Activated naive CD4-positive, alpha-beta T cell treated with Interleukin-2 at 50 U/mL for 16 hours (primary cell): Measurements from ENCODE around the gene SSH2.
A peak's percentile ranks its signal among the peaks of the same experiment; 100 is the strongest.

Source experiments
- DNase-seq: peaks from one replicate; pipeline ENCODE4 v3.0.0-alpha.2; 2020

SSH2 gene

DNA sequence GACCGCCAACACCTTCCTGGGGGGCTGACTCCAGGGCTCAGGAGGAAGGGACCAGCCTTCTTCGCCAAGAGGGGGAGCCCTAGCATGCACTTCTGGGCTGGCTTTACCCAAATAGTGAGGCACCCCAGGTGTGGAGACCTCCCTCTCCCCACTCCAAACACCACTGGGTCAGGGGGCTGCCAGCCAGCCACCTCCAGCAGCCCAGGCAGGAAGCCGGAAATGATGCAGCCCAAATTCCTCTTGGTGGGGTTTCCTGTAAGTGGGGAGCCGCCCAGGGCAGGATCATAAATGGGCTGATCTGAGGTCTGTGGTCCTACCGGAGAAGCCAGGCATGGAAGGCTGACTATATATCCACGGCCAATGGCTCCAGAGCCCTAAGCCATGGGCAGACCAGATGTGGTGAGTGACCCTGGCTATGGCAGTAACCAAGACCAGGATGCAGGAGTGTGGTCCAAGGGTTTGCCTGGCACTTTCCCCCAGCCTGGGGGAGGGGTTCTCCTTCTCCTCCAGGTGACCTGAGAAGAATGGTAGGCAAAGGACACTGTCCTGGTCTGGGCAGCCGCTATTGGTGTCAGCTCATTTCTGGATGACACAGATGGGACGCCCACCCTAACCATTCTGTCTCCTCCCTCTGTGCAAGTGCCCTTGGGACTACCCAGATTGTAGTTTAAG is 344.8 kb downstream of the SSH2 start:
- DNase-seq, result peak; percentile 34

DNA sequence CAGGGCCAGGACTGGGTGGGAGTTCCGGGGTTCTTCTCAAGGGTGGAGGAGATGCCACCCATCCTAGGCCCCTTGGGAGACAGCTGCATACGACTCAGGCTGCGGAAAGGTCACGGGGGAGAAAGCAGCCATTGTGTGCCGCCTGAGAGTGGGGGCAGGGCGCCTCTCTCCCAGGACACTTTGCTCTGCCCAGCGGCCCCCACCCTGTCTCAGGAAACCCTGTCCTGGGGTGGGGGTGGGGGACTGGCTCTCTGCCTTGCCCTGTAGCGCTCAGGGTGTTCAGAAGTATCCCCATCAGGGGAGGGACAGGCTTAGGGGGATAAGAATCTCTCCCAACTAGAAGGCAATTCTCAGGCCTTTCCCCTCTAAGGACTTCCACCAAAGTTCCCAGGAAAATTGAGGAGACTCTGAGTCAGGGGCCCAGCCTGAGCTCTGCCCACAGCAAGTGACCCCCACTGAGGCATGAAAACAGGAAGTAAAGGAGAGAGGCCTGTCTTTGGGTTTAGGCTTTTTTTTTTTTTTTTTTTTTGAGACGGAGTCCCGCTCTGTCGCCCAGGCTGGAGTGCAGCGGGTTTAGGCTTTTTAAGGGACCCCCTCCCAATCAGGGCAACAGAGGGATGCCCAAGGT is 345.5 kb downstream of the SSH2 start:
- DNase-seq, result no peak

DNA sequence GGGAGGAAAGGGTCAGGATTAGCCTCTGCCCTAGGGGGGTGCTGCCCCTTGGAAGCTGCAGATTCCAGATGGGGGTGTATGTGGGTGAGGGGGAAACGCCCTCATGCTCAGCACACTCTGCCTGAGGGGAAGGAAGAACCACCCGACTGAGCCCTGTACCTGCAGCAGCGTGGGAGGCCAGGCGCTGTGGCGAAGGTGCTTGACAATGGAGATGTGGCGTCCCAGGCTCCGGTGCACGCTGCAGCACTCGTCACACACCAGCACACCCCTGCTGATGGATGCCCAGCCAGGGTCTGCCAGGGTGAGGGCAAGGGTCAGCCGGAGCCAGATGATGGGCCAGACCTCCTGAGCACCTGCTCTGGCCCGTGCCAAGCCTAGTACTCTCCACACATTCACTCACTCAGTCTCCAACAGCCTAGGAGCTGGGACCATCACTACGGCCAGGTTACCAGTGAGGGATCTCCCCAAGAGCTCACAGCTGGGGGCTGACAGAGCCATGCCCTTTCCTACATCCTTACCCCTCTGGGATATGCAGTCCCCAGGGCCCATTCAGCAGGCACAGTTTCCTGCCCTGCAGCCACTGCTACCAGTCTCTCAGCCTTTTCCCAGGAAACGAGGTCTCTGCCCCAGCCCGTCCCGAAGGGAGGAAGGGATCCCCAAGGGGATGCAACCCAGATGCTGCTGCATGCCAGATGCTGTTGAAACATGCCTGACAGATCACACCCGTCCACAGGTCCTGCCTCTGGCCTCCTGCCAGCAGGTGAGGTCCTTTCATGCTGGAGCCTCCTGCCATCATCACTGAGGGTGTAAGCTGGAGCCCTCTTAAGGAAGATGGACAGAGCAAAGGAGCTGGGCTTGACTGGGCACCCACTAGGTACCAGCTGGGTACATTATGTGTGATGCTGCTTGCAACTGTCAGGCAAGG is 346.4 kb downstream of the SSH2 start:
- no peak for DNase-seq

DNA sequence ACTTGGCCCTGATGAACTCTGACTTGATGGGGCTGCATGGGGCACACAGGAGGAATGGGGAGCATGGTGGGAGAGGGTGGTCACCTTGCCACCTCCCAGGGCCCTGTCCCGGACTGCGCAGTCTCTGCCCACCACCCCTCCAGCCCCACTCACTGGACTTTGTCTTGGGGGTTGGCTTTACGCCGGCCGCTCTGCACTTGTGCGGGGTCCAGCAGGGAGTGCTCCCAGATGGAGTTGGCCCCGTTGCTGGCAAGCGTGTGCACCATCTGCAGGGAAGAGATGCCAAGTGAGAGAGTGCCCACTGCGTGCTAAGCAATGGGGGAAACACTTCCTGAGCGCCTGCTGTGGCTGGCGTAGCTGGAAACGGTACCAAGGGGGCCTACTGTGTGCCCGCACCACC is 347.3 kb downstream of the SSH2 start:
- DNase-seq, result no peak

DNA sequence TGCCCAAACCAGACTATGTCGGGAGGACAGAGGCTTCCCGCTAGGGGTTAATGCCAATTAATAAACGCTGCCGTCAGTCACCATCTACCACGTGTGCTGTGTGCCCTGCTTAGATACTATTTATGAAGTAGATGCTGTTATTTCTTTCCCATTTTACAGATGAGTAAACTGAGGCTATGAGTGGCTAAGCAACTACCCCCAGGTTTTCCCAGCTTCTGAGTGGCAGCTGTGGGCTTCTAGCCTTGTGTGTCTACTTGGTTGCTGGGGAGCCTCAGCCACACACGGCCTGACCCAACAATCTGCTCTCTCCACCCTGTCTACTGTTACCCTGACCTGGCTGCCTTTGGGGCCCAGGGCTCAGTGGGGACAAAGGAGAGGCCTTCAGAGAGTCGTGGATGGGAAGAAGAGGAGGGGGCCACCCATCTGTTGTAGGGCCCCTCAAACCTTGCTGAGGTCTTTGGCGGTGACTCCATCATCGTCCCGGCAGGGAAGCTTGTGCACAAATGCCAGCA is 347.7 kb downstream of the SSH2 start:
- no peak for DNase-seq

DNA sequence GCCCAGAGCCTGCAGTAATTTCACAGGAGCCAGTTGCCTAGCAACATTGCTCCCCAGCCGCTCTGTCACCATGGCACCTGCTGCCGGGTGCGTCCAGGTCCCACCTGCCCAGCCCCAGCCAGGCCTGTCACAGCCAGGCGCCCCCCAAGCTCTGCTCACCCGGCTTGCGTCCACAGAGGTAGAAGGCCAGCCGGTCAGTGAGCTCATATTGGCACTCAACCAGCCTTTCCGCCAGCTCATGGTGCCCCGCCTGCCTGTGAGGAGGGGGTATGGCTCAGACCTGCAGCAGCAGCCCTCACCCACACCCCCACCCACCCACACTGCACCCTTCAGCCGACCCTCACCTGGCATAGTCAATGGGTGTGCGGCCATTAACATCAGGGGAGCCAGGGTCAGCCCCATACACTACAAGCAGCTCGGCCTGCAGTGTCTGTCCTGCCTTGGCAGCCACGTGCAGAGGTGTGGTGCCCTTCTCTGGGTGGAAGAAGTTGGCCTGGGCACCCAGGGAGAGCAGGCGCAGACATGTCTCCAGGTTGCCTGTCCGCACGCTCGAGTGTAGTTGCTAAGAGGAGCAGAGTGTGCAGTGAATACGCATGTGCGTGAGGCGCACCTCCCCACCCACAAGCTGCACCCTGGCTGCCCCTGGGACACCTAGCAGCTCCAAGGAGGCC is 348.3 kb downstream of the SSH2 start:
- no peak for DNase-seq

DNA sequence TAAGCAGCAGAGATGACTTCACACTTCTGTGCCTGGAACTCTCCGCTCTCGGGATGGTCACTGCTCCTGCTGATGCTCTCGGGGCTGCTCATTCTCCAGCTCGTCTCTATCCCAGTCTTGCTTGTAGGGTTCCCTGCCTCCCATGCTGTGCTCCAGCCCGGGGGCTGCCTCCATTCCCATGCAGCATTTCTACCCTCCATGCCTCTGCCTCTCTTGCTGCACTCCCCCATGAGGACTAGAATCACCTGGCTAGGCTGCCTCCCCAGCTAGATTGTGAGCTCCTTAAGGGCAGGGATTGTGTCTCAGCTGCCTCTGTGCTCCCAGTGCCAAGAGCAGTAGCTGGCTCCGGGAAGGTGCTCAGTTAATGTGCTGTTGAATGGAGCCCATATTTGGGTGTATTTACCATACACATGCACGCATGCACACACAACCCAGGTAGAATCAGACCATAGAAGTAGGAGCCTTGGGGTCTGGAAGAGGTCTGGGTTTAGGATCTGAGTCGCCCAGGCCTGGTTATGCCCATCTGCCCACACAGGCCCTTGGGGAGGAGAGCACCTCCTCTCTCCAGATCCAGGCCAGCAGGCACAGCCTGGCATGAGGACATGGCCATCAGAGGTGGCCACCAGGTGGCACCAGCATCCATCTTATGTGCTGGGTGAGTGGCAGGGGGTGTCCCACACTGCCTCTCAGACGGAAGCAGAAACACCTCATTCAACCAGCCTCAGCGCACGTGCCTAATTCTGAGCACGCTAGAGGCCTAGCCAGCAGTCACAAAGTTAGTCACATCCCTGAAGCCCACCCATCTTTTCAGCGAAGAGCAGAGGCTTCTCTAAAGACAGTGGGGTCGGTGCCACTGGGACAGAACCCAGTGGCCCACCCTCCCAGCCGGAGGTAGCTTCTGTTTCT is 349.9 kb downstream of the SSH2 start:
- peak; percentile 93 for DNase-seq

DNA sequence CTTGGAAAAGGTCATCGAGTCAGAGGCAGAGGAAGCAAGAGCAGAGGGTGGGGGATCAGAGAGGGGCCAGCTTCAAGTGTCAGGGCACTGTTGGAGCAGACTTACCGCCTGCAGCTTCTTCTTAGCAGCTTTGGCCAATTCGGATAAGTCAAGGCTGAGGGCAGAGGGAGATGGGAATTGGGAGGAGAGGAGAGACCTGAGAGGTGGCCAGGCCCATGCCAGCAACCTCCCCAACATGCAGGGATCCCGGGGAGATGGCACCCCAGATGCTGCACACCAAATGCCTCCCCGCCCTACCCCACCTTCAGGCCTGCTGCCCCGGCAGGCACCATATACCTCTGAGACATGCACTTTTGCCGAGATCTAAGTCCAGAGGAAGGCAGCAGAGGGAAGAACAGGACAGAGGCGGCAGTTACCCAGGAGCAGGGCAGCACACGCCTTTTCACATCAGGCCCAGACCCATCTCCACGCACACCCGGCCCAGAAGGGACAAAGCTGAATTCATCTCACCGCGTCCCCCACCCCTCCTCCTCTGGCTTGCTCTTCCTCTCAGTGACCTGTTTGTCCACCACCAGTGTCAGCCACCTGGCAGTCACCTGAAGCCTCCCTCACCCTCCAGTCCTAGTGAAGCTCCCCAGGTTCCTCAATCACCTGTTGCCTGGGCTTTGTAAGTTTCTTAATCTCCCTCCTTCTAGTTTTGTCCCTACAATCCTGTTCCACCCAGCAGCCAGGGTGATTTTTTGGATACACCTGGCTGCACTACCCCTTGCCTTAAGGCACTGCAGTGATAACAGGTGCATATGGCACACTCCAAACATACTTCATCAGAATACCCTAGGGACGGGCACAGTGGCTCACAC is 351.2 kb downstream of the SSH2 start:
- DNase-seq, result no peak

DNA sequence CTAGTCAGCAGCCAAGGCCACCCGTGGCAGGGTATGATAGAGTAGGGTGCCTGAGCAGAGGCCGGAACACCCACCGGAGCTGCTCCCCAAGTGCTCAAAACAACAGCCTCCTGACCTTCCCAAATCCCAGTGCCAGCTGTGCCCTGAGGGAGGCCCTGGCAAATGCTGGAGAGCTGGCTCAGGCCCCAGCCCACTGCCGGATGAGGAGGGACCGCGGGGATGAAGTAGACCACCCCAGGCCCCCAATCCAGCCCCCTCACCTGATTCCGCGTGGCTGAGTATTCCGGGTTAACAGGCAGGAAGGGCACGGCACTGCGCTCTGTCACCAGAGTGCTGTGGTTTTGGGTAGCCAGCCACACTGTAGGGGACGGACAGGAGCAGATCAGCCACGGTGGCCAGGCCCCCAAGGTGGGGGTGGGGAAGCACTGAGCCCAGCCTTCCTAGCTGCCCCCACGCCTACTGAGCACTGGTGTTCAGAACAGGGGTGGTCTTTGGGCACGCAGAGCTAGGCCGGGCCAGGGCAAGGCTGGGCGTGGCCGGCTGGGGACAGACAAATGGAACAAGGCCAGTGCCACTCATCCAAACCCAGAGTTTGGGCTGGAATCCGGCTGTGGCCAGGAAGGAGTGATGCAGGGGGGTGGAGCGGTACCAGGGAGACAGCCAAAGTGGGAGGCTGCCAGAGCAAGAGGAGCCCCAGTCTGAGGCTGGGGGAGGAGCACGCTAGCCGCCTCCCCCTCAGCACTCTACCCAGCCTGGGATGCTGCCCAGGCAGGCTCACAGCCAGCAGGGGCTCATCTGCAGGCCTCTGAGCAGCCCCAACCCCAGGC is 352.4 kb downstream of the SSH2 start:
- no peak for DNase-seq

DNA sequence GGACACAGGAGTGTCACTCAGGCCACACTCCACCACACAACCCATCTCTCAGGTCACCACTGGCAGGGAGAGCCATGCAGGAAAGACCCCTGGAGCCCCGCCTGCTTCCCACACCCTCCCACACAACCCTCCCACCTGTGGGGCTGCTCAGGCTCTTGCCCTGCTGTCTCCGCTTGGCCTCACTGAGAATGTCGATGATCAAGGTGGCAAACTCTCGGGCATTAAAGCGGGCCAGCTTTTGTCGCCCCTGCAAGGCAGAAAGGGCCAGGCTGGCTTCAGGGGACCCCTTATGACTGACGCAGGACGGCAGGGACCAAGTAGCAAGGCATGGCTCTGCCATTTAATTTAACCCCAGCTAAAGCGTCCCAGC is 353.0 kb downstream of the SSH2 start:
- DNase-seq, result no peak

DNA sequence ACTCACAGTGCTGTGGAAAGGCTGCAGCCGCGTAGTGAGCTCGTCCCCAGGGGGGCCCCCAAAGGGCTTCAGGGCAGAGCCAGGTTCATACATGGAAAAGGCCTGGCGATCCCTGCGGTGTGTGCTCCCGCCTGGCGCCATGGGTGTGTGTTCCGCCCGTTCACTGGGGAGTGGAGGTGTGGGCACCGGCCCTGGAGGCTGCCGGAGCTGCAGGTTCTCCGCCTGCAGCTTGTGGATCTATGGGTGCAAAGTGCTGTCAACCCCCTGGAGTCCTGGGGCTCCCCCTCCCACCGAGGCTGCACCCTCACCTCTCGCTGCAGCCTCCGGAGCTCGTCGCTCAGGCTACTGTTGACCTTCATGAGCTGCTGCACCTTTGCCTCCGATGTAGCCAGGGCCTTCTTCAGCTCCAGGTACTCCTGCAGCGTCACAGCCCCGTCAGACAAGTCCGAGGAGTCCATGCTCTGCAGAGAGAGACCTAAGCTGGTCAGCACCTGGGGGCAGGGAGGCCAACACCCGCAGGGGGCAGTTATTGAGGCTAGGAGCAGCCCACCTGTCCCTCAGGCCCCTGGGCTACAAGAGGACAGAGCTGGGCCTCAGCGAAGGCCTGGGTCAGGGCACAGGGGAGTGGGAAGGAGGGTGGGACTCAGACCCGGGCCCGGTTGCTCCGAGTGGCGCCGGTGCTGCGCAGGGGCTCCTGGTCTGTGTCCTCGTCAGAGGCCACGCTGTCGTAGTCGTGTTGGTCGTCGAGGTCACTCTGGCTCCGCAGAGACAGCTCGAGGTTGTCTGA is 353.6 kb downstream of the SSH2 start:
- no peak for DNase-seq
